AG09319 (cell line): ENCODE measurements around the gene PLXNB2.
"Not testable (repeated sequence)": the region's sequence is repeated elsewhere in the genome, so short reads cannot be mapped to it uniquely, and the experiment has no call there.

Experiments
- DNase-seq: peaks from one replicate; pipeline ENCODE4 v3.0.0-alpha.2; 2010; ENCODE audit warnings: low read depth; ENCODE audit errors: extremely low read depth
- CTCF ChIP-seq: IDR thresholded peaks from 2 replicates; pipeline ENCODE4 v1.5.1; 2011; ENCODE audit warnings: low read depth, mild to moderate bottlenecking, inconsistent platforms, low read length, moderate library complexity

The PLXNB2 gene

GRCh38 chr22:50275181-50276055 lies 32.0 kb downstream of the PLXNB2 start:
- DNase-seq, result no peak
- TF ChIP-seq CTCF, result no peak

GRCh38 chr22:50274771-50275170 lies 32.7 kb downstream of the PLXNB2 start:
- DNase-seq, result no peak
- no peak for TF ChIP-seq CTCF

GRCh38 chr22:50274311-50274710 lies 33.1 kb downstream of the PLXNB2 start:
- no peak for DNase-seq
- TF ChIP-seq CTCF, result peak; percentile 29

GRCh38 chr22:50273781-50274180 lies 33.7 kb downstream of the PLXNB2 start:
- DNase-seq, result not testable (repeated sequence)

GRCh38 chr22:50273352-50273751 lies 34.1 kb downstream of the PLXNB2 start:
- DNase-seq, result not testable (repeated sequence)

GRCh38 chr22:50272044-50272802 lies 35.2 kb downstream of the PLXNB2 start:
- DNase-seq, result no peak
- TF ChIP-seq CTCF, result no peak

GRCh38 chr22:50271519-50271970 lies 35.9 kb downstream of the PLXNB2 start:
- no peak; the same call in 1 of the 2 replicates for TF ChIP-seq CTCF
- DNase-seq, result no peak

GRCh38 chr22:50270666-50271394 lies 36.6 kb downstream of the PLXNB2 start:
- no peak for DNase-seq
- TF ChIP-seq CTCF, result no peak
